Subcutaneous abdominal adipose tissue (tissue), 5 donors: Measurements from ENCODE around the gene QPRT.
"Not testable (repeated sequence)": the region's sequence is repeated elsewhere in the genome, so short reads cannot be mapped to it uniquely, and the experiment has no call there.

Experiments used
- H3K27ac ChIP-seq: one replicate; pipeline ENCODE4 v1.7.0; 2013; ENCODE audit warnings: low read depth, mild to moderate bottlenecking, inconsistent platforms, low read length, moderate library complexity
- H3K27me3 ChIP-seq, 5 donors: one replicate each; pipeline ENCODE4 v1.7.0; 2013; ENCODE audit warnings: low read length in 5 of 5, inconsistent platforms in 1 of 5; ENCODE audit not compliant: control insufficient read depth in 5 of 5, insufficient read depth in 4 of 5
- H3K36me3 ChIP-seq, 5 donors: one replicate each; pipeline ENCODE4 v1.7.0; 2013; ENCODE audit warnings: low read length in 5 of 5; ENCODE audit not compliant: control insufficient read depth in 5 of 5, insufficient read depth in 5 of 5
- H3K4me1 ChIP-seq, 5 donors: one replicate each; pipeline ENCODE4 v1.7.0; 2013; ENCODE audit warnings: low read length in 5 of 5, mild to moderate bottlenecking in 3 of 5, moderate library complexity in 1 of 5; ENCODE audit not compliant: control insufficient read depth in 5 of 5, insufficient read depth in 5 of 5
- H3K4me3 ChIP-seq, 5 donors: one replicate each; pipeline ENCODE4 v1.7.0; 2013; ENCODE audit warnings: low read length in 5 of 5, low read depth in 1 of 5
- H3K9ac ChIP-seq, 5 donors: one replicate each; pipeline ENCODE4 v1.7.0; 2013; ENCODE audit warnings: low read length in 5 of 5, mild to moderate bottlenecking in 4 of 5, moderate library complexity in 3 of 5
- H3K9me3 ChIP-seq, 5 donors: one replicate each; pipeline ENCODE4 v1.7.0; 2013; ENCODE audit warnings: low read length in 5 of 5; ENCODE audit not compliant: control insufficient read depth in 5 of 5
- donor health status: healthy.
- donor health status: healthy.
- donor health status: healthy.
- donor health status: healthy.
- donor health status: healthy.

Gene QPRT

DNA sequence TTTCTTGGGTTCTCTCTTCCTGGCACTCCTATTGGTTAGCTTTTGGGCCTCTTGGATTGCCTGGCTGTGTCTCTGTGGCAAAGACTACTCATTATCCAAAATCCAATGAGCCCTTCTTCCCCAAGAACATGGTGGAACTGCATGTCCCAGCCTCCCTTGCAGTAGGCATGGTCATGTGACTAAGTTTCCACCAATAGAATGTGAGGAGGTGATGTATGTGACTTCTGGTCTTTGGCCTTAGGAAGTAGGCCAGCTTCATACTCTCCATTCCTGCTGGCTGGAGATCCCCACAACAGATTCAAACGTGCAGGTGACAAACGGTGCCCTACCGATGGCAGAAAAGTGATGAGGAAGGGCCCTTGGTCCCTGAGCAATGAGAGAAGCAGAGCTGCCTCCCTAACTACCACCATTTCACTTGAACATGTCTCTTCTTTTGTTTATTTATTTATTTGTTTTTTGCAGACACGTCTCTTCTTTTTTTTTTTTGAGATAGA is 33.2 kb upstream of the QPRT start:
- H3K9me3 ChIP-seq, result peaks cover 0 to 4% (median 0%) of the 10 kb centered on the region in 5 donors
- no peaks in the 10 kb centered on the region for H3K36me3 ChIP-seq
- no peak overlapping the region for H3K9ac ChIP-seq
- no peaks in the 10 kb centered on the region for H3K27me3 ChIP-seq
- no peak overlapping the region for H3K27ac ChIP-seq
- peaks cover 0 to 8% (median 0%) of the 10 kb centered on the region in 5 donors for H3K4me1 ChIP-seq
- no peak overlapping the region for H3K4me3 ChIP-seq

DNA sequence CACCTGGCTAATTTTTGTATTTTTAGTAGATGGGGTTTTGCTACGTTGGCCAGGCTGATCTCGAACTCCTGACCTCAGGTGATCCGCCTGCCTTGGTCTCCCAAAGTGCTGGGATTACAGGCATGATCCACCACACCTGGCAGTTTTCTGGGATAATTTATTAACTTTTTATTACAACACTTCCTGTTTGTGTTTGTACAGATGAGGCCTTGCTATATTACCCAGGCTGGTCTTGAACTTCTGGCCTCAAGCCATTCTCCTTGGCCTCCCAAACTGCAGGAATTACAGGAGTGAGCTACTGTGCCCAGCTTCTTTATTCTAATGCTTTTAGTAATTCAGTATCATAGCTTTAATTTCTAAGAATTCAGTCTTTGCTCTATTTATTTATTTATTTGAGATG is 32.0 kb upstream of the QPRT start:
- Histone ChIP-seq H3K27me3 (no peaks in the 10 kb centered on the region), H3K27ac (no peak overlapping the region), H3K9ac (no peak overlapping the region), H3K4me3 (no peak overlapping the region), H3K36me3 (no peaks in the 10 kb centered on the region), H3K9me3 (peaks cover 0 to 4% (median 0%) of the 10 kb centered on the region in 5 donors), H3K4me1 (peaks cover 0 to 8% (median 0%) of the 10 kb centered on the region in 5 donors)

DNA sequence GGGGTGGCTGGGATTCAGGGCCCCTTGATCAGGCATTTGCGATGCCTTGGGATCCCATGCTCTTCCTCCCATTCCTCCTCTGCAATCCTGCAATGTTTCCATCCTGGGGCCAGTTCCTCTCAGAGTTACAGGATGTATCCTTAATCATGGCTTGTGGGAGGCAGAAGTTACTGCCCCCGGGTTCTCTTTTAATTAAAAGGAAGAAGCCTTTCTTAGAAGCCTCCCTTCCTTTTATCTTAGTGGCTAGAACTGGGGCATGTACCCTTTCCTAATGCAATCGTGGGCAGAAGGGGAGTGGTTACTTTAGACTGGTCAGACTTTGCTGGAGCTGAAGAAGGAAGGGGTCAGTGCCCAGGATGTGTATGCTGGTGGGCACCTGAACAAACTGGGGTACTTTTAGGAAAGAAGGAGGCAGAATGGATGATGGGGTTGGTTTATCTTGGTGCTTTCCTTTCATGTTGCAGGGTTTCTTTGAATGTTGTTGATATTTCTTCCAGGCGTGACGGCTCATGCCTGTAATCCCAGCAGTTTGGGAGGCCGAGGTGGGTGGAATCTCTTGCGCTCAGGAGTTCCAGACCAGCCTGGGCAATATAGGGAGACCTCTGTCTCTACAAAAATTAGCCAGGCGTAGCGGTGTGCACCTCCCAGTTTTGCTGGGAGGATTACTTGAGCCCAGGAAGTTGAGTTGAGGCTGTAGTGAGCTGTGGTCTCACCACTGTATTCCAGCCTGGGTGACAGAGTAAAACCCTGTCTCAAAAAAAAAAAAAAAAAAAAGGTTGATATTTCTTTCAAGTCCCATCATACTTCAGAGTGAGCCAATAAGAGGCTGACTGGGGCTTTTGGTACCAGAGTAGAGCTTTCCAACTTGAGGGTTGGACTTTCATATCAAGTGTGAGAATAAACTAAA is 29.1 kb upstream of the QPRT start:
- H3K9ac ChIP-seq, result no peak overlapping the region
- no peaks in the 10 kb centered on the region for H3K36me3 ChIP-seq
- peaks cover 0 to 4% (median 0%) of the 10 kb centered on the region in 5 donors for H3K9me3 ChIP-seq
- H3K27ac ChIP-seq, result no peak overlapping the region
- H3K4me1 ChIP-seq, result peaks cover 0 to 2% (median 0%) of the 10 kb centered on the region in 5 donors
- no peak overlapping the region for H3K4me3 ChIP-seq
- no peaks in the 10 kb centered on the region for H3K27me3 ChIP-seq

DNA sequence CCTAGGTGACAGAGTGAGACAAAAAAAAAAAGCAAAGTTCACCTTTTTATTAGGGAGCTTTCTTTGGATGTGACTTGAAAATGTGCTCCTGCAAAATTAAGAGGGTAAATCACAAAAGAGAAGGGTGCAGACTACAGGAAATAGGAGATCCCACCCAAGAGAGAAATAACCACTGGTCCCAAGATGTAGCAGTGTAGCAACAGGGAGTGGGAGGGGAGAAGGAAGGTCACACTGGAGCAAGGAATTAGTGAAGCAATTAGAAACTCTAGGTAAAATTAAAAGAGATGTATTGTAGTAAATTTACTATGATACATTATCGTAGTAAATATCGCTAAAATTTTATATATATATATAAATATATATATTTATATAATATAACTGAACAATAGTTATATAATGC is 28.2 kb upstream of the QPRT start:
- Histone ChIP-seq H3K27me3 (peaks cover 0 to 2% (median 0%) of the 10 kb centered on the region in 5 donors), H3K9me3 (peaks cover 0 to 1% (median 0%) of the 10 kb centered on the region in 5 donors), H3K36me3 (no peaks in the 10 kb centered on the region), H3K27ac (no peak overlapping the region), H3K4me1 (no peaks in the 10 kb centered on the region), H3K9ac (no peak overlapping the region), H3K4me3 (no peak overlapping the region)

- H3K36me3 ChIP-seq, result no peaks in the 10 kb centered on the region
- no peaks in the 10 kb centered on the region for H3K9me3 ChIP-seq
- H3K4me3 ChIP-seq, result no peak overlapping the region
- H3K9ac ChIP-seq, result no peak overlapping the region
- no peak overlapping the region for H3K27ac ChIP-seq
- H3K27me3 ChIP-seq, result peaks cover 0 to 2% (median 0%) of the 10 kb centered on the region in 5 donors
- no peaks in the 10 kb centered on the region for H3K4me1 ChIP-seq
Observed at GRCh38 chr16:29651774-29652349, 27.1 kb upstream of the QPRT start.

DNA sequence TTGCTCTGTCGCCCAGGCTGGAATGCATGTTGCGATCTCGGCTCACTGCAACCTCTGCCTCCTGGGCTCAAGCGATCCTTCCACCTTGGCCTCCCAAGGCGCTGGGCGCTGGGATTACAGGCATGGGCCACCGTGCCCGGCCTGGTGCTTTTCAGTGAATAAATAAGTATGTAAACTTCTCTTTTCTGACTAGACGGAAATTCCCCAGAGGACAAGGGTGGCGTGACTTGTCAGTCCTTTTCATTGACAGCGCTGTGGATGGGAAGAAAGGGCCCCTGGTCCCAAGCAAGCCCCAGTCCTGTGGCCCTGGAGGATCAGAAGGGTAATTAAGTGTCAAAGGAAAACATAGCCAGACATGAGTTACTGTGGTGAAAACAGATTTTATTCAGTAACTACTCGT is 25.5 kb upstream of the QPRT start:
- Histone ChIP-seq H3K9ac (no peak overlapping the region), H3K9me3 (no peaks in the 10 kb centered on the region), H3K4me1 (no peaks in the 10 kb centered on the region), H3K4me3 (no peak overlapping the region), H3K27ac (no peak overlapping the region), H3K36me3 (no peaks in the 10 kb centered on the region), H3K27me3 (peaks cover 0 to 2% (median 0%) of the 10 kb centered on the region in 5 donors)

GRCh38 chr16:29653890-29654289 is 25.1 kb upstream of the QPRT start:
- not testable (repeated sequence) for H3K4me3 ChIP-seq, H3K27me3 ChIP-seq, H3K27ac ChIP-seq, H3K9ac ChIP-seq, H3K9me3 ChIP-seq, H3K36me3 ChIP-seq, H3K4me1 ChIP-seq

- Histone ChIP-seq H3K9me3 (no peaks in the 10 kb centered on the region), H3K9ac (no peak overlapping the region), H3K27me3 (peaks cover 0 to 2% (median 0%) of the 10 kb centered on the region in 5 donors), H3K36me3 (no peaks in the 10 kb centered on the region), H3K4me1 (no peaks in the 10 kb centered on the region), H3K4me3 (no peak overlapping the region), H3K27ac (no peak overlapping the region)
Observed at GRCh38 chr16:29656688-29657523, 22.1 kb upstream of the QPRT start.

- no peaks in the 10 kb centered on the region for H3K9me3 ChIP-seq
- H3K4me1 ChIP-seq, result peaks cover 0 to 3% (median 0%) of the 10 kb centered on the region in 5 donors
- no peak overlapping the region for H3K9ac ChIP-seq
- no peak overlapping the region for H3K27ac ChIP-seq
- no peaks in the 10 kb centered on the region for H3K36me3 ChIP-seq
- H3K4me3 ChIP-seq, result no peak overlapping the region
- peaks cover 0 to 2% (median 0%) of the 10 kb centered on the region in 5 donors for H3K27me3 ChIP-seq
Observed at GRCh38 chr16:29658705-29659104, 20.3 kb upstream of the QPRT start.
